IPS DF 4.7 (cell line): ENCODE data around the gene DSP.

Source experiments
- DNase-seq: peaks from one replicate; pipeline ENCODE4 v3.0.0-alpha.2; 2013; ENCODE audit warnings: low spot score; ENCODE audit errors: extremely low read depth

The DSP gene

GRCh38 chr6:7559196-7559595 is 17.7 kb downstream of the DSP start:
- no peak for DNase-seq

- no peak for DNase-seq
Measured at GRCh38 chr6:7559651-7560385, 18.3 kb downstream of the DSP start.

- no peak for DNase-seq
Measured at GRCh38 chr6:7561153-7561964, 19.9 kb downstream of the DSP start.

- DNase-seq: no peak
Measured at GRCh38 chr6:7562769-7563168, 21.3 kb downstream of the DSP start.

- no peak for DNase-seq
Measured at GRCh38 chr6:7566107-7566506, 24.6 kb downstream of the DSP start.

GRCh38 chr6:7566617-7567173 is 25.2 kb downstream of the DSP start:
- DNase-seq: no peak

- no peak for DNase-seq
Measured at GRCh38 chr6:7568021-7568420, 26.6 kb downstream of the DSP start.

- no peak for DNase-seq
Measured at GRCh38 chr6:7569082-7569481, 27.6 kb downstream of the DSP start.

GRCh38 chr6:7572213-7572943 is 30.9 kb downstream of the DSP start:
- no peak for DNase-seq

- no peak for DNase-seq
Measured at GRCh38 chr6:7574500-7574899, 33.0 kb downstream of the DSP start.

- DNase-seq: no peak
Measured at GRCh38 chr6:7578516-7578915, 37.0 kb downstream of the DSP start.

GRCh38 chr6:7578931-7579330 is 37.5 kb downstream of the DSP start:
- no peak for DNase-seq

- DNase-seq: no peak
Measured at GRCh38 chr6:7579851-7580250, 38.4 kb downstream of the DSP start.

GRCh38 chr6:7580537-7580926 is 39.1 kb downstream of the DSP start:
- DNase-seq: no peak

GRCh38 chr6:7580927-7581618 is 39.6 kb downstream of the DSP start:
- DNase-seq: no peak

- DNase-seq: no peak
Measured at GRCh38 chr6:7585287-7585930, 43.9 kb downstream of the DSP start.

GRCh38 chr6:7587631-7588100 is 46.2 kb downstream of the DSP start:
- DNase-seq: no peak

- DNase-seq: no peak
Measured at GRCh38 chr6:7588506-7588905, 47.0 kb downstream of the DSP start.

GRCh38 chr6:7589221-7589620 is 47.8 kb downstream of the DSP start:
- DNase-seq: no peak
